Stimulated activated naive B cell treated with anti-CD40 and anti-IgM and Interleukin-4, amounts not matched to agents 10 μg/mL and 1 μg/mL and 100 μg/mL, for 72 hours (primary cell): ENCODE data around the gene PITX1.

Experiments
- ATAC-seq, 2 donors: fragments of 150-1000 bp; cut with Tn5 transposase; replicated peaks; 2 replicates each; pipeline ENCODE4 v1.10.0; 2021; ENCODE audit warnings: moderate library complexity in 1 of 2
- DNase-seq: peaks from one replicate; pipeline ENCODE4 v3.0.0; 2021
- H3K27ac Mint-ChIP-seq: one replicate; pipeline ENCODE4 v1.8.0; 2022; ENCODE audit warnings: mild to moderate bottlenecking, mixed read lengths
- H3K27me3 Mint-ChIP-seq, 2 donors: one replicate each; pipeline ENCODE4 v1.8.0; 2022; ENCODE audit warnings: mixed read lengths in 2 of 2
- H3K36me3 Mint-ChIP-seq, 2 donors: one replicate each; pipeline ENCODE4 v1.8.0; 2022; ENCODE audit warnings: mixed read lengths in 2 of 2, mild to moderate bottlenecking in 1 of 2
- H3K4me1 Mint-ChIP-seq, 2 donors: one replicate each; pipeline ENCODE4 v1.8.0; 2022; ENCODE audit warnings: mixed read lengths in 2 of 2, mild to moderate bottlenecking in 1 of 2
- H3K4me3 Mint-ChIP-seq, 2 donors: one replicate each; pipeline ENCODE4 v1.8.0; 2022; ENCODE audit warnings: mild to moderate bottlenecking in 2 of 2, mixed read lengths in 2 of 2, moderate library complexity in 1 of 2
- H3K9me3 Mint-ChIP-seq, 2 donors: one replicate each; pipeline ENCODE4 v1.8.0; 2022; ENCODE audit warnings: mixed read lengths in 2 of 2, mild to moderate bottlenecking in 1 of 2

Gene PITX1

DNA sequence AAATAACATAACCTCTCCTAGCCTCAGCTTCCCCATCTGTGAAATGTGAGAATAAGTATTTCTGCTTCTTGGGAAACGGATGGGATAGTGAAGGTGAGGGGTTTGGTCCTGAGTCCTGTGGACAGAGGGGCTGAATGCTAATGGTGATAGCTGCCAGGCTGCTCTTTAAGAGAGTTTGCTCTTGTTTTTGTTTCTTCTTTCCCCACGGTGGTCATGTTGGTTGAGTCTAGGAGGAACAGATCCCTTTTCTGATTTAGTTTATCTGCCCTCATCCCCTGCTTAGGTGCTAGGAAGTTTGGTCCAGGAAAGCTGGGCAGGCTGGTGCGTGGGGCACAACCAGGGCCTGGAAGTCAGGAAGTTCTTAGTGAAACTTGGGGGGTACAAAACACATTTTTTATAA lies 7.7 kb upstream of the PITX1 start:
- H3K27me3 Mint-ChIP-seq: peaks cover 75 to 91% of the 10 kb centered on the region in 2 donors
- ATAC-seq: no peak
- DNase-seq: no peak
- H3K36me3 Mint-ChIP-seq: no peaks in the 10 kb centered on the region
- H3K9me3 Mint-ChIP-seq: no peaks in the 10 kb centered on the region
- peak overlapping the region; percentile 70 for H3K27ac Mint-ChIP-seq
- no peak overlapping the region for H3K4me3 Mint-ChIP-seq
- H3K4me1 Mint-ChIP-seq: peaks cover 17 to 36% of the 10 kb centered on the region in 2 donors

DNA sequence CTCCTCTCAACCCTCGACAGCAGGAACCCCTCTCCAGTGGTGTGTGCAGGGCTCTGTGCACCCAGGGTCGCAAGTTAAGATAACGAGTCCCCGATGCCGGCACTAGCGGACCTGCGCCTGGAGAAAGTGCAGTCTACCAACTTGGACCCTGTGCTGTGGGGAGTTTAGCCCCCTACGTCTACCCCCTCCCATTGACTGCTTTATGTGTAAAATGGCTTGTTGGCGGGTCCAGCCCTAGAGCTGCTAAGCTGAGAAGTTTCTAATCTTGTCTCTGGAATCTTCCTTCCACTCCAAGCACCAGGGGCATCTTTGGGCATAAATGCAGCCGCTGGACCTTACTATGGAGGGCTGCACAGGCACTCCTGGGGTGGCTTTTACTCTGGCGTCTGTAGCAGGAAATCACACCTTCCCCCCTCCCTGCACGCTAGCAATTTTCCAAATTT lies 7.1 kb upstream of the PITX1 start:
- Mint-ChIP-seq H3K4me3 (peak overlapping the region; percentile 32 to 77), H3K4me1 (peaks cover 19 to 36% of the 10 kb centered on the region in 2 donors), H3K27ac (peak overlapping the region; percentile 70), H3K27me3 (peaks cover 76 to 91% of the 10 kb centered on the region in 2 donors), H3K9me3 (no peaks in the 10 kb centered on the region), H3K36me3 (no peaks in the 10 kb centered on the region)
- no peak for ATAC-seq
- DNase-seq: no peak

DNA sequence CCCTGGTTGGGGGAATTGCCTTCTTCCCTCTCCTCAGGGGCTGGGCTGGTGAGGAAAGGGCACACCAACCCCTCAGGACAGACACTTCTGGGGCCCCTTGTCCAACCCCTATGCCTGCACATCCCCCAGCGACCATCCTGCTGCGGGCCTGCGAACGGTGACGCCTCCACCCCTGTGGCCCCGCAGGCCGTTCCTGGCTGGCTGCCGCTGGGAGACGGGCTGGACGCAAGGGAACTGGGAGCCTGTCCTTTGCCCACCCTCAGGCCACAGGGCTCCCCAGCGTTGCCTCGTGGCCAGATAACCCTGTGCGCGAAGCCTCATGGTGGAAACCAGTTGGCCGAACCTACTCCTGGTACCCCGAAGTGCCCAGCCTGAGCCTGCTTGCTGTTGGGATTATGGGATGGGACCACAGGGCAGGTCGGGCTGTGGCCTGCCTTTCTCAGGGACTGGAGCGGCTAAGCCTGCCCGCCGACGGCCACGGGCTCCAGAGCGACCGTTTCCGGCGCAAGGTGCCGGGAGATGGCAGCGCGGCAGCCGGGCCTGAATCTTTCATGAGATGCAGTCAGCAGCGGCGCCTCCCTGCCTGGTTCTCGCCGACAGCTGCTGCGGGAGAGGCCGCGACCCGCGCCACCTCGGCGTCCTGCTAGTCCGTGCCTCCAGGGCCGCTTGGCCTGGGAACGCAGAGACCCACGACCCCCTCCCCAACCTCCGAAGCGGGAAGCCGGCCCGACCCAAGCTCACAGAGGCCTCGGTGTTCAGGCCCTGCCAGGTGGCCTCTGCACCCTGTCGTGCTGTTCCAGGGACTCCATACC lies 6.5 kb upstream of the PITX1 start:
- Mint-ChIP-seq H3K36me3 (no peaks in the 10 kb centered on the region), H3K9me3 (no peaks in the 10 kb centered on the region), H3K27ac (peak overlapping the region; percentile 76), H3K27me3 (peaks cover 81 to 90% of the 10 kb centered on the region in 2 donors), H3K4me3 (peak overlapping the region; percentile 56 to 77), H3K4me1 (peaks cover 20 to 30% of the 10 kb centered on the region in 2 donors)
- DNase-seq: no peak
- ATAC-seq: no peak

GRCh38 chr5:135040034-135040332 lies 6.0 kb upstream of the PITX1 start:
- DNase-seq: no peak
- no peak overlapping the region for H3K27ac Mint-ChIP-seq
- H3K9me3 Mint-ChIP-seq: no peaks in the 10 kb centered on the region
- peaks cover 82 to 90% of the 10 kb centered on the region in 2 donors for H3K27me3 Mint-ChIP-seq
- ATAC-seq: no peak
- peak overlapping the region in 1 of 2 donors; percentile 56 for H3K4me3 Mint-ChIP-seq
- peaks cover 18 to 28% of the 10 kb centered on the region in 2 donors for H3K4me1 Mint-ChIP-seq
- H3K36me3 Mint-ChIP-seq: peaks cover 0 to 1% of the 10 kb centered on the region in 2 donors

DNA sequence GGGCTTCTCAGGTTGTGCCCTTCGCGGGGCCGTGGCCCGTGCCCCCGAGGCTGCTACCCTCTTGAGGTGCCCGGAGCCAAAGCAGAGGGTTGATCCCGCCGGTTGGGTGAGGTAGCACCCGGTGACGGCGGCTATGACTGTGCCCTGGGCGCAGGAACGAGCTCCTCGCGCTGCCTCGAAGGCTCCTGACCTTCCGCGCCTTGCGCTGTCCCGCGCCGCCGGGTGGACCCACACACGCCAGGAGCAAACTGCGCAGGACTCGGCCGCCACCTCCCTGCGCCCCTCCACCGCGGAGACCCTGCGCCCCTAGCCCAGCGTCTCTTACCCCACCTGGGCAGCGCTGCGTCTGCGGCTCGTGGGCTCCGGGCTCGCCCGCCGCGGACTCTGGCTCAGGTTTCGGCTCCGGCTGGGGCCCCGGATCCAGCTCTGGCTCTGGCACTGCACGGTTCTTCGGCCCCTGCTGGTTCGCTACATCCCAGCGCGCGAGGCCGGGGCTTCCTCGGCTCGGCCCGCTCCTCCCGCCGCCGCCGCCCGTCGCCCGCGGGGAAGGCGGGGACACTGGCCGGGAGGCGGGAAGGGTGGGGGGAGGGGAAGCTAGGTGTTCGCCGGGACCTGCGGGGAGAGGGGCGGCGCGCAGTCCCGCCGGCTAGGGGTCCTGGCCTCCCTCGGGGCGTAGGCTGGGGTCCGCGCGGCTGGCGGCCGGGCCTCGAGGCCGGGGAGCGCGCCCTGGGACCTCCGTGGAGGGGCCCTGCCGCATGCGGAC lies 5.4 kb upstream of the PITX1 start:
- peaks cover 21 to 33% of the 10 kb centered on the region in 2 donors for H3K4me1 Mint-ChIP-seq
- ATAC-seq (peak in 1 of 2 donors; percentile 38), DNase-seq (no peak)
- H3K36me3 Mint-ChIP-seq: peaks cover 0 to 4% of the 10 kb centered on the region in 2 donors
- H3K27ac Mint-ChIP-seq: no peak overlapping the region
- H3K27me3 Mint-ChIP-seq: peaks cover 84 to 90% of the 10 kb centered on the region in 2 donors
- H3K9me3 Mint-ChIP-seq: no peaks in the 10 kb centered on the region
- H3K4me3 Mint-ChIP-seq: peak overlapping the region in 1 of 2 donors; percentile 43

DNA sequence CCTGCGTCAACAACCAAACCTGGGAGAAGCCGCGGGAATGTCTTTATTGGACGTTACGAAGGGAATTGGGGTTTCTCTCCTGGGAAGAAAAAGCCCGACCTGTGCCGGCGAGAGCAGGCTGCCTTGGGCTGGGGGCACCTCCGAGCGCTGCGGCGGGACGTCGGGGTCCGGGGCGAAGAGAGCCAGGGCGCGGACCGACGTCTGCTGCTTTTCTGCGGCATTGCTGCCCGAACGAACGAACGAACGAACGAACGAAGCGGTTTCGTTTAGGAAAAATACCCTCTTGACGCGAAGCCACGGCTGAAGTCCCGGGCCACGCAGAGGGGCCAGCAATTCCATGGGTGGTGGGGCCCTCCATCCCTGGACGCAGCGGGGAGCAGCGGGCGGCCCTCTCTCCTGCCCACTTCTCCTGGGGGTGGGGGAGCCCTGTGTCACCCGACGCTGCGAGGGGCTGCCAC lies 4.8 kb upstream of the PITX1 start:
- ATAC-seq (no peak), DNase-seq (no peak)
- Mint-ChIP-seq H3K27ac (peak overlapping the region; percentile 25), H3K4me1 (peaks cover 23 to 36% of the 10 kb centered on the region in 2 donors), H3K9me3 (no peaks in the 10 kb centered on the region), H3K27me3 (peaks cover 80 to 88% of the 10 kb centered on the region in 2 donors), H3K4me3 (peak overlapping the region; percentile 32 to 58), H3K36me3 (peaks cover 0 to 4% of the 10 kb centered on the region in 2 donors)

DNA sequence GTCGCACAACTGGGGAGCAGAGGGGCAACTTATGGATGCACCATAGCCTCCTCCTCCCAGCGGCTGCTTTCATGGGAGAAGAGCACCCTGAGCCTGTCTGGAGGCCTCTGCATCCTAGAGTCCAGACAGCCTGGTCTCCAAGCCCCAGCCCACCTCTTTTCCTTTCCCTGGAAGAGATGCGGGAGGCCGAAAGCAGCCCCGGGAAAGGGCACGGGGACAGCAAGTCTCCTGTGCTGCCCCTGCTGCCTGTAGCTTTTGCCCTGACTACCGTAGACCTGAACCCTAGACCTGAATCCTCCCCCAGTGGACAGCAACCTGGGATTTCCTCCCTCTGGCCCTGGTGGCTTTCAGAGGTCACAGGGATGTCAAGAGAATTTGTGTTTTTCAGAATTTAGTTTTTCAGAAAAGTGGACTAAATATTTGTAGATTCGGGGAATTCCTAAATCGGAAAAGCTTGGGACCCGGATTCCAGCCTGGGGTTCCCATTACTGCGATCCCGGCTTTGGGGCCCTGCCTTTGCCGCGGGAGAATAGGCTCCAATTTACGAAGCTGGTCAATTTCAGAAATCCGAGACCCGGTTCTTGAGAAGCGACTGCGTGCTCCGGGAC lies 4.3 kb upstream of the PITX1 start:
- ATAC-seq (no peak), DNase-seq (no peak)
- Mint-ChIP-seq H3K4me1 (peaks cover 24 to 39% of the 10 kb centered on the region in 2 donors), H3K27me3 (peaks cover 77 to 86% of the 10 kb centered on the region in 2 donors), H3K9me3 (no peaks in the 10 kb centered on the region), H3K27ac (peak overlapping the region; percentile 25), H3K36me3 (peaks cover 0 to 4% of the 10 kb centered on the region in 2 donors), H3K4me3 (peak overlapping the region; percentile 32 to 58)

- no peak overlapping the region for H3K4me3 Mint-ChIP-seq
- peaks cover 27 to 43% of the 10 kb centered on the region in 2 donors for H3K4me1 Mint-ChIP-seq
- H3K36me3 Mint-ChIP-seq: peaks cover 0 to 4% of the 10 kb centered on the region in 2 donors
- no peak for ATAC-seq
- DNase-seq: no peak
- no peaks in the 10 kb centered on the region for H3K9me3 Mint-ChIP-seq
- peak overlapping the region; percentile 17 for H3K27ac Mint-ChIP-seq
- H3K27me3 Mint-ChIP-seq: peaks cover 76 to 84% of the 10 kb centered on the region in 2 donors
These were observed 3.6 kb upstream of the PITX1 start for GRCh38 chr5:135037519-135038204.

- no peak for ATAC-seq
- no peak overlapping the region for H3K27ac Mint-ChIP-seq
- H3K9me3 Mint-ChIP-seq: no peaks in the 10 kb centered on the region
- peaks cover 0 to 4% of the 10 kb centered on the region in 2 donors for H3K36me3 Mint-ChIP-seq
- H3K27me3 Mint-ChIP-seq: peaks cover 72 to 84% of the 10 kb centered on the region in 2 donors
- DNase-seq: no peak
- no peak overlapping the region for H3K4me3 Mint-ChIP-seq
- peaks cover 33 to 51% of the 10 kb centered on the region in 2 donors for H3K4me1 Mint-ChIP-seq
These were observed 2.4 kb upstream of the PITX1 start for GRCh38 chr5:135036405-135036804.

DNA sequence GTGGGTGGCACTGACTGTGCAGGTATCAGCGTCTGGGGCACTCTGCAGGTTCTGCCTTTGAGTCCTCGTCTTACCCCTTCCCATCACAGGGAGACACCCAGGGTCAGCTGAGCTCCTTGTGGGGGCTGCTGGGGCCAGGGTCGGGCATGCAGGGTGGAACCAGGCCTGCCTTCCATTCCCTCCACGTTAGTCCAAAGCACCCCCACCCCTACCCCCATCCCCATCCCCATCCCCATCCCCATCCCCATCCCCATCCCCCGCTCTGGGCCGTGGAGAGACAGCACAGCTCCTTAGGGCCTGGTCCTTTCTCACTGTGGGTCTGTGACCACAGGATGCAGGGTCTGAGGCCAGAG lies 1.6 kb upstream of the PITX1 start:
- Mint-ChIP-seq H3K9me3 (no peaks in the 10 kb centered on the region), H3K4me3 (peak overlapping the region in 1 of 2 donors; percentile 86), H3K27me3 (peaks cover 71 to 84% of the 10 kb centered on the region in 2 donors), H3K36me3 (peaks cover 0 to 4% of the 10 kb centered on the region in 2 donors), H3K4me1 (peaks cover 37 to 53% of the 10 kb centered on the region in 2 donors), H3K27ac (no peak overlapping the region)
- no peak for ATAC-seq
- no peak for DNase-seq

- DNase-seq (no peak), ATAC-seq (no peak)
- Mint-ChIP-seq H3K36me3 (peaks cover 0 to 4% of the 10 kb centered on the region in 2 donors), H3K4me3 (peak overlapping the region; percentile 86 to 87), H3K27me3 (peaks cover 71 to 84% of the 10 kb centered on the region in 2 donors), H3K4me1 (peaks cover 36 to 53% of the 10 kb centered on the region in 2 donors), H3K9me3 (no peaks in the 10 kb centered on the region), H3K27ac (peak overlapping the region; percentile 81)
These were observed 1.1 kb upstream of the PITX1 start for GRCh38 chr5:135034963-135035677.

DNA sequence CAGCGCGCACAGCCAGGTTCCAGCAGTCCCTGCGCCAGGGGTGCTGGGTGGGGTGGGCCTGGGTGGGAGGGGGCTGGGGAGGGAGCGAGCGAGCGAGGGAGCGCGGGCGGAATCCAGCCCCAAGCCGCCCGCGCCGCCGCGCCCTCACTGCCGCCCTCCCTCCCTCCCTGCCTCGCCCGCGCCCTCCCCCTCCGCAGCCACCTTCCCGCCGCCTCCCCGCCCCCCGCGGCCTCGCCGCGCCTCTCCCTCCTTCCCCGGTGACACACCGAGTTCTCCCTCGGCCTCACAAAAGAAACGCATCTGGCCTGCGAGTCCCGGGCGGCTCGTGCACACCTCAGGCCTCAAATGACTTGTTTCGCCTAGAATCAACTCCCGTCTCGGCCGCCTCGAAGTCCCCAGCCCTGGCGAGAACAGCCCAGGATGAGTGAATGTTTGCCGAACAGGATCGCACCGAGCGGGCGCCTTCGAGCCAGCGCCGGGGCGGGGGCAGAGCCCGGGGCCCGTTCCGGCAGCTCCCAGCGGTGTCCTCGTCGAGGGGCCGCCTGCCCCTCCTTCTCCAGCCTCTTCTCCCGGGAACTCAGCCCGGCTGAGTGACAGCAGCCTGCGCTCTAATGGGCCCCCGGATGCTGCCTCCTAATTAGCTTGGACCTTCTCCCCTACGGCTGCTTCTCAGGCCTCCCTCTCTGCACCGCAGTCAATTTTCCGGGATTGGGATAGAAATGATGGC lies 371 bp upstream of the PITX1 start:
- peak overlapping the region; percentile 75 for H3K27ac Mint-ChIP-seq
- peaks cover 4 to 5% of the 10 kb centered on the region in 2 donors for H3K9me3 Mint-ChIP-seq
- peaks cover 76 to 89% of the 10 kb centered on the region in 2 donors for H3K27me3 Mint-ChIP-seq
- H3K4me3 Mint-ChIP-seq: peak overlapping the region; percentile 86 to 87
- DNase-seq (no peak), ATAC-seq (peak; percentile 24 to 40)
- peaks cover 5 to 8% of the 10 kb centered on the region in 2 donors for H3K36me3 Mint-ChIP-seq
- H3K4me1 Mint-ChIP-seq: peaks cover 38 to 58% of the 10 kb centered on the region in 2 donors
